Upper lobe of left lung (tissue), 6 donors: ENCODE data around the gene ADAT2. TPM values are rescaled to one million over a fixed set of nuclear protein-coding genes. Genes with fewer than 3 reads are reported as not detected.
"Not testable (repeated sequence)": the region's sequence is repeated elsewhere in the genome, so short reads cannot be mapped to it uniquely, and the experiment has no call there.

ENCODE experiments used
- ATAC-seq, 2 donors: fragments of 200-7000 bp; cut with Tn5 transposase; one replicate each; pipeline ENCODE4 v1.9.1; 2022; ENCODE audit warnings: mild to moderate bottlenecking in 2 of 2, moderate library complexity in 2 of 2; ENCODE audit not compliant: low FRiP score in 2 of 2
- DNase-seq, 2 donors: peaks; one replicate each; pipeline ENCODE4 v3.0.0-alpha.2; 2019 to 2020
- H3K27ac ChIP-seq, 4 donors: fragments of 200-600 bp; sonication (generic); one replicate each; pipeline ENCODE4 v1.5.1; 2016 to 2019
- H3K27me3 ChIP-seq, 4 donors: fragments of 200-600 bp; sonication (generic); one replicate each; pipeline ENCODE4 v1.5.1; 2017 to 2019
- H3K36me3 ChIP-seq, 4 donors: fragments of 200-600 bp; sonication (generic); one replicate each; pipeline ENCODE4 v1.5.1; 2016 to 2019
- H3K4me1 ChIP-seq, 4 donors: fragments of 200-600 bp; sonication (generic); one replicate each; pipeline ENCODE4 v1.5.1; 2018 to 2019
- H3K4me3 ChIP-seq, 4 donors: fragments of 200-600 bp; sonication (generic); one replicate each; pipeline ENCODE4 v1.5.1; 2017 to 2019; ENCODE audit warnings: mild to moderate bottlenecking in 2 of 4, moderate library complexity in 1 of 4
- H3K9me3 ChIP-seq, 4 donors: fragments of 200-600 bp; sonication (generic); one replicate each; pipeline ENCODE4 v1.5.1; 2018 to 2019
- CTCF ChIP-seq, 6 experiments: fragments of 450-650 bp in 4 of 6; fragments of 200-600 bp in 2 of 6; sonication (generic) in 2 of 6; IDR thresholded peaks; one replicate each; pipeline ENCODE4 v1.5.1; 2016 to 2019; ENCODE audit warnings: antibody characterized with exemption in 6 of 6
- EP300 ChIP-seq, 4 donors: sonication (generic); formaldehyde crosslinking; IDR thresholded peaks; one replicate each; pipeline ENCODE4 v1.5.1; 2017; ENCODE audit warnings: antibody characterized with exemption in 4 of 4, control low read depth in 2 of 4
- POLR2A ChIP-seq, 4 donors: fragments of 450-650 bp; IDR thresholded peaks; one replicate each; pipeline ENCODE4 v1.5.1; 2016 to 2017; ENCODE audit warnings: antibody characterized with exemption in 4 of 4, mild to moderate bottlenecking in 2 of 4
- POLR2AphosphoS5 ChIP-seq, 2 donors: sonication (generic); formaldehyde crosslinking; IDR thresholded peaks; one replicate each; pipeline ENCODE4 v1.5.1; 2017; ENCODE audit warnings: antibody characterized with exemption in 2 of 2
- WGBS, 2 donors: methylation state at CpG; one replicate each; pipeline ENCODE4 v1.1.5; 2017 to 2018; 5-methylcytosine and 5-hydroxymethylcytosine counted together
- total RNA-seq, 6 donors: library from RNA; depleted of rRNA in 4 of 6; stranded (reverse); fragments of >200 nt in 4 of 6; gene quantifications; one replicate each; pipeline versions ENCODE4 v1.1.0 to v1.2.1, GENCODE V29; 2016 to 2021
- donor health status: DM: no; HTN: no; CAD: no; lungs with moderate emphysema.
- donor health status: DM: no; HTN: yes; CAD: no; lungs with severe emphysema.

ADAT2 gene
- total RNA-seq, 6 donors from 2014 or later: 4.9 to 11.5 (median 6.8) TPM

GRCh38 chr6:143471822-143472221, 21.3 kb upstream of the ADAT2 start:
- no peak for DNase-seq
- peaks cover 5 to 54% (median 11%) of the 10 kb centered on the region in 4 donors for H3K36me3 ChIP-seq
- TF ChIP-seq POLR2A (IDR thresholded peaks at IDR 0.05) (no peak), CTCF (IDR thresholded peaks at IDR 0.05) (no peak), POLR2AphosphoS5 (IDR thresholded peaks at IDR 0.05) (no peak), EP300 (IDR thresholded peaks at IDR 0.05) (no peak)
- no peak for ATAC-seq
- H3K4me3 ChIP-seq: no peak overlapping the region
- H3K9me3 ChIP-seq: no peaks in the 10 kb centered on the region
- H3K27me3 ChIP-seq: no peaks in the 10 kb centered on the region
- no peak overlapping the region for H3K27ac ChIP-seq
- WGBS, 2 donors: 70 to 88% methylated on average over 1 of the region's 1 CpG
- no peaks in the 10 kb centered on the region for H3K4me1 ChIP-seq

- ATAC-seq, H3K27ac ChIP-seq, H3K4me3 ChIP-seq, DNase-seq, H3K9me3 ChIP-seq, H3K27me3 ChIP-seq, H3K4me1 ChIP-seq: not testable (repeated sequence)
- H3K36me3 ChIP-seq: peaks cover 5 to 27% (median 7%) of the 10 kb centered on the region in 4 donors
- 60 to 89% methylated on average over 2 of the region's 2 CpGs for WGBS, 2 donors
Measured at GRCh38 chr6:143468823-143469222, 18.3 kb upstream of the ADAT2 start.

- TF ChIP-seq CTCF (IDR thresholded peaks at IDR 0.05) (no peak), POLR2A (IDR thresholded peaks at IDR 0.05) (no peak), POLR2AphosphoS5 (IDR thresholded peaks at IDR 0.05) (no peak), EP300 (IDR thresholded peaks at IDR 0.05) (no peak)
- ATAC-seq: no peak
Measured at GRCh38 chr6:143468026-143468425, 17.5 kb upstream of the ADAT2 start.

GRCh38 chr6:143465546-143465945, 15.1 kb upstream of the ADAT2 start:
- no peak for TF ChIP-seq POLR2AphosphoS5 (IDR thresholded peaks at IDR 0.05)
- TF ChIP-seq CTCF (IDR thresholded peaks at IDR 0.05): no peak
- TF ChIP-seq POLR2A (IDR thresholded peaks at IDR 0.05): no peak
- no peak for TF ChIP-seq EP300 (IDR thresholded peaks at IDR 0.05)
- H3K27ac ChIP-seq: no peak overlapping the region
- peaks cover 0 to 9% (median 2%) of the 10 kb centered on the region in 4 donors for H3K36me3 ChIP-seq
- no peaks in the 10 kb centered on the region for H3K27me3 ChIP-seq
- ATAC-seq (no peak), DNase-seq (no peak)
- 93 to 98% methylated on average over 2 of the region's 2 CpGs for WGBS, 2 donors
- peaks cover 0 to 2% (median 0%) of the 10 kb centered on the region in 4 donors for H3K9me3 ChIP-seq
- no peak overlapping the region for H3K4me3 ChIP-seq
- no peaks in the 10 kb centered on the region for H3K4me1 ChIP-seq

More at GRCh38 chr6:143468026-143468425, 17.5 kb upstream of the ADAT2 start:
- DNase-seq: no peak
- peaks cover 0 to 2% (median 0%) of the 10 kb centered on the region in 4 donors for H3K9me3 ChIP-seq
- no peak overlapping the region for H3K4me3 ChIP-seq
- no peaks in the 10 kb centered on the region for H3K4me1 ChIP-seq
- peaks cover 5 to 22% (median 7%) of the 10 kb centered on the region in 4 donors for H3K36me3 ChIP-seq
- H3K27me3 ChIP-seq: no peaks in the 10 kb centered on the region
- H3K27ac ChIP-seq: no peak overlapping the region

- no peak for DNase-seq
- Histone ChIP-seq H3K9me3 (no peaks in the 10 kb centered on the region), H3K27ac (peak overlapping the region; percentile 16 to 46 (median 34)), H3K4me1 (peaks cover 0 to 9% (median 4%) of the 10 kb centered on the region in 4 donors), H3K36me3 (peaks cover 0 to 13% (median 2%) of the 10 kb centered on the region in 4 donors), H3K4me3 (no peak overlapping the region), H3K27me3 (no peaks in the 10 kb centered on the region)
- 79 to 89% methylated on average over 2 of the region's 2 CpGs for WGBS, 2 donors
- peak in 1 of 2 donors; percentile 49 for ATAC-seq
- no peak for TF ChIP-seq EP300 (IDR thresholded peaks at IDR 0.05)
- TF ChIP-seq POLR2A (IDR thresholded peaks at IDR 0.05): no peak
Measured at GRCh38 chr6:143457563-143458359, 7.3 kb upstream of the ADAT2 start.
